AG09309 (cell line): Measurements from ENCODE around the gene MYLK.

Experiments used
- DNase-seq: peaks from one replicate; pipeline ENCODE4 v3.0.0-alpha.2; 2010; ENCODE audit warnings: low read depth
- H3K4me3 ChIP-seq: 2 replicates; pipeline ENCODE4 v1.5.1; 2011; ENCODE audit warnings: mild to moderate bottlenecking, low read depth, low read length, moderate library complexity; ENCODE audit not compliant: control insufficient read depth
- TF ChIP-seq, protein P1 (sequence below): IDR thresholded peaks from 2 replicates; pipeline ENCODE4 v1.5.1; 2011; ENCODE audit warnings: mild to moderate bottlenecking, low read depth, low read length, inconsistent platforms; ENCODE audit not compliant: insufficient read depth, control insufficient read depth; ENCODE audit errors: missing control alignments

The MYLK gene

GRCh38 chr3:123576122-123576521 is 308.0 kb downstream of the MYLK start:
- no peak for DNase-seq
- no peak overlapping the region for H3K4me3 ChIP-seq
- TF ChIP-seq, protein P1, sequence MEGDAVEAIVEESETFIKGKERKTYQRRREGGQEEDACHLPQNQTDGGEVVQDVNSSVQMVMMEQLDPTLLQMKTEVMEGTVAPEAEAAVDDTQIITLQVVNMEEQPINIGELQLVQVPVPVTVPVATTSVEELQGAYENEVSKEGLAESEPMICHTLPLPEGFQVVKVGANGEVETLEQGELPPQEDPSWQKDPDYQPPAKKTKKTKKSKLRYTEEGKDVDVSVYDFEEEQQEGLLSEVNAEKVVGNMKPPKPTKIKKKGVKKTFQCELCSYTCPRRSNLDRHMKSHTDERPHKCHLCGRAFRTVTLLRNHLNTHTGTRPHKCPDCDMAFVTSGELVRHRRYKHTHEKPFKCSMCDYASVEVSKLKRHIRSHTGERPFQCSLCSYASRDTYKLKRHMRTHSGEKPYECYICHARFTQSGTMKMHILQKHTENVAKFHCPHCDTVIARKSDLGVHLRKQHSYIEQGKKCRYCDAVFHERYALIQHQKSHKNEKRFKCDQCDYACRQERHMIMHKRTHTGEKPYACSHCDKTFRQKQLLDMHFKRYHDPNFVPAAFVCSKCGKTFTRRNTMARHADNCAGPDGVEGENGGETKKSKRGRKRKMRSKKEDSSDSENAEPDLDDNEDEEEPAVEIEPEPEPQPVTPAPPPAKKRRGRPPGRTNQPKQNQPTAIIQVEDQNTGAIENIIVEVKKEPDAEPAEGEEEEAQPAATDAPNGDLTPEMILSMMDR = no peak

DNA sequence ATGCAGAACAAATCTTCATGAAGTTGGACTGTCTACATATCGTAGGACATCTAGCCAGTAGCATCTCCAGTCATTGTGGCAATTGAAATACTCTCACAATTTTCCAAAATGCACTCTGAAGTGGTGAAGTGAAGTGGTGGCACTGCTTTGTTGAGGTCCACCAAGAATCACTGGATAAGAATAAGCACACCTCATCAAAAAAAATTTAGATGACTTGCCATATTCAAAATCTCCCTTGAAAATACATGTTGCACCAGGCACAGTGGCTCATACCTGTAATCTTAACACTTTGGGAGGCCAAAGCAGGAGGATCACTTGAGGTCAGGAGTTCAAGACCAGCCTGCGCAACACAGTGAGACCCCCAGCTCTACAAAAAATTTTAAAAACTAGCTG is 312.2 kb downstream of the MYLK start:
- TF ChIP-seq, protein P1 = no peak
- H3K4me3 ChIP-seq = no peak overlapping the region
- DNase-seq = no peak

DNA sequence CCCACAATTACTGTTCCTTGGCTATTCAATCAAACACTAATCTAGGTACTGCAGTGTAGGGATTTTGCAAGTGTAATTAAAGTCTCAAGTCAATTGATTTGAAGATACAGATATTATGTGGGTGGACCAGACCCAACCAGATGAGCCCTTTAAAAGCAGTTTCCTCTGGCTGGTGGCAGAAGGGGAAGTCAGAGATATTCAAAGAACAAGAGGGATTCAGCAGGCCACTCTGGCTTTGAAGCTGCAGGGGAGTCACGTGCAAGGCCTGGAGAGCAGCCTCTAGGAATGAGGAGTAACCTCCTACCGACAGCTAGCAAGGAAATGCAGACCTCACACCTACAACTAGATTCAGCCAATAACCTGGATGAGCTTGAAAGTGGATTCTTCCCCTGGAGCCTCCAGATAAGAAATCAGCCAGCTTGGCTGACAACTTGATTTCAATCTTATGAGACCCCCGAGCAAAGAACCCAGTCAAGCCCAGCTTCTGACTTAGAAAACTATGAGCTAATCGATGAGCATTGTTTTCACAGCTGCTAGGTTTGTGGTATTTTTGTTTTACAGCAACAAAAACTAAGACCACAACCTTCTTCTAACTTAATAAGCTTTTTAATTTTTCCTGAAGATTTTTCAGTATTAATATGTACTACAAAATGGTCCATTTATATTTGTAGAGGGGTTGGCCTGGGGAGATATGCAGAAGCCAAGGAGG is 312.7 kb downstream of the MYLK start:
- TF ChIP-seq, protein P1 = no peak

GRCh38 chr3:123568875-123569274 is 315.3 kb downstream of the MYLK start:
- H3K4me3 ChIP-seq = no peak overlapping the region
- no peak for DNase-seq
- TF ChIP-seq, protein P1 = no peak

More for the DNA sequence above, 312.7 kb downstream of the MYLK start:
- no peak overlapping the region for H3K4me3 ChIP-seq
- no peak for DNase-seq

DNA sequence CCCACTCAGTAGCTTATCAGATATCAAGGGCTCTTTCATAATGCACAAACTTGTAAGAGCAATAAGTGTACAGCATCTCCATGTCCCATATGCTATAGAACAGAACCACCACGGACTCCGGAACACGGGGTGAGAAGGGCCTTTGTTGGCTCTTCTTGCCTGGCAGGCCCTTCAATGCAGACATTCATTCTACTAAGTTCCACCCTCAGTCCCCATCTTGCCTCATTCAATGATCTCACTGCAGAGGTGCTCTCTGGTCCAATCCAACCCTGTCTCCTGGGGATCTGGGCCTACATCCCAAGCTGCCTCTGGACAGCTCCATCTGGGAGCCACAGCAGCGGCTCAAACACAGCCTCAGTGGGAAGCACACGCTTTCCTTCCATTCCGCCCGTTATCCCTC is 316.1 kb downstream of the MYLK start:
- no peak for DNase-seq
- TF ChIP-seq, protein P1 = no peak
- no peak overlapping the region for H3K4me3 ChIP-seq

GRCh38 chr3:123564056-123564455 is 320.1 kb downstream of the MYLK start:
- TF ChIP-seq, protein P1 = no peak
- H3K4me3 ChIP-seq = no peak overlapping the region
- no peak for DNase-seq
